NCI-H526 treated with DMSO at 0.1 percent for 48 hours (cell line): ENCODE measurements around the gene KATNB1.

Experiments
- DNase-seq: peaks from one replicate; lab custom pipeline; 2025; lab: John Stamatoyannopoulos, UW

The KATNB1 gene, protein sequence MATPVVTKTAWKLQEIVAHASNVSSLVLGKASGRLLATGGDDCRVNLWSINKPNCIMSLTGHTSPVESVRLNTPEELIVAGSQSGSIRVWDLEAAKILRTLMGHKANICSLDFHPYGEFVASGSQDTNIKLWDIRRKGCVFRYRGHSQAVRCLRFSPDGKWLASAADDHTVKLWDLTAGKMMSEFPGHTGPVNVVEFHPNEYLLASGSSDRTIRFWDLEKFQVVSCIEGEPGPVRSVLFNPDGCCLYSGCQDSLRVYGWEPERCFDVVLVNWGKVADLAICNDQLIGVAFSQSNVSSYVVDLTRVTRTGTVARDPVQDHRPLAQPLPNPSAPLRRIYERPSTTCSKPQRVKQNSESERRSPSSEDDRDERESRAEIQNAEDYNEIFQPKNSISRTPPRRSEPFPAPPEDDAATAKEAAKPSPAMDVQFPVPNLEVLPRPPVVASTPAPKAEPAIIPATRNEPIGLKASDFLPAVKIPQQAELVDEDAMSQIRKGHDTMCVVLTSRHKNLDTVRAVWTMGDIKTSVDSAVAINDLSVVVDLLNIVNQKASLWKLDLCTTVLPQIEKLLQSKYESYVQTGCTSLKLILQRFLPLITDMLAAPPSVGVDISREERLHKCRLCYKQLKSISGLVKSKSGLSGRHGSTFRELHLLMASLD

DNA sequence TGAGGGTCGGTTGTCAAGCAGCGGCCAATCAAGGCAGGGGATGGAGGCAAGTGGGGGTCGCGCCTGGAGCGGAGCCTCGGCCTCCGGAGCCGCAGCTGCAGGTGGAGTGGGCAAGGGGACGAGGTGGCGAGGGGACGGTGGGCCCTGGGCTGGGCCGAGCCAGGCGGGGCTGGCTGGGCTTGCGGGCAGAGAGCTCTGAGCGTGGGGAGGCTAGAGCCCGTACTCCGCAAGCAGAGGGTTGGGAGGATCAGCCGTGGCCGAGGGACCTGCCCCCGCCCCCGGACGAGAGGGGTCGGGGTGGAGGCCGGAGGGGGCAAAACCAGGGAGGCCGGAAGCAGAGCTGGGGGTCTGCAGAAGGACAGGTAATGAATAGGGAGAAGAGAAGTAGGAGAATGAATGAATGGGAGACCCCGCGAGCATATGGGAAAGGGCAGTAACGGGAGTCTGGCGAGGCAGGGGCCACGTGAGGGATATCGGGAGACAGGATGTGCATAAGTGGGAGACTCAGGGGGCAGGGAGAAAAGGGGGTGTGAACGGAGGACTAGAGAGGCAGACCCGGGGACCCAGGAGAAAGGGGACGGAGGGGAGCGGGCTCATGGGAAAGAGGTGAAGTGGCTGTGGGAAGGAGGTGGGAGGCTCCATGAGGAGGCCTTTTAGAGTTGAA, at the start of gene KATNB1:
TSS of gene KATNB1 (plus strand) at position 16 of the 664 bp plus-strand sequence. CDS start 1,474 bp downstream, outside the sequence.
- DNase-seq: no peak

GRCh38 chr16:57686577-57686976, 49.0 kb upstream of the KATNB1 start:
- no peak for DNase-seq

GRCh38 chr16:57687363-57687929, 48.1 kb upstream of the KATNB1 start:
- no peak for DNase-seq

DNA sequence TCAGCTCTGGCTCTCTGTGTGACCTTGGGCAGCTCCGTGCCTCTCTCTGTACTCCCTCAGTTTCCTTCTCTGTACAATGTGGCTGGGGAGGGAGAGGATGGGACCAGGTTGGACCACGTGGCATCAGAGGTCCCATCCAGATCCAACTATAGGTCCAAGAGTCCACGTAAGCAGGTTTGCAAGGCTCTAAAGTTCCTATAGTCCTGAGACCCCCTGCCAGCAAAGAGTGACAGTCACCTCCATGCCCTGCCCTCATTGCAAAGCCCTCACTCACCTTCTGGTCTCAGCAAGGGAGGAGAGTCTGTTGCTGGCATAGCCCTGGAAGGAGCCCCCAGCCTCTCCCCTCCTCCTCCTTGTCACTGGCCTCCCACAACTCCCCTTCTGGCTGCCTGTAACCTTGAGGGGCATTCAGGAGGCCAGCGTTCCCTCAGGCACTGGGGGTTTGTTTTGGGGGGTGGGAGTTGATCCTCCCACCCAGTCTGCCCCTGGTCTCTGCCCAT, 47.0 kb upstream of the KATNB1 start:
- no peak for DNase-seq

- DNase-seq: no peak
Measured at GRCh38 chr16:57688987-57689761, 46.4 kb upstream of the KATNB1 start.

- DNase-seq: no peak
Measured at GRCh38 chr16:57689762-57690558, 45.6 kb upstream of the KATNB1 start.

DNA sequence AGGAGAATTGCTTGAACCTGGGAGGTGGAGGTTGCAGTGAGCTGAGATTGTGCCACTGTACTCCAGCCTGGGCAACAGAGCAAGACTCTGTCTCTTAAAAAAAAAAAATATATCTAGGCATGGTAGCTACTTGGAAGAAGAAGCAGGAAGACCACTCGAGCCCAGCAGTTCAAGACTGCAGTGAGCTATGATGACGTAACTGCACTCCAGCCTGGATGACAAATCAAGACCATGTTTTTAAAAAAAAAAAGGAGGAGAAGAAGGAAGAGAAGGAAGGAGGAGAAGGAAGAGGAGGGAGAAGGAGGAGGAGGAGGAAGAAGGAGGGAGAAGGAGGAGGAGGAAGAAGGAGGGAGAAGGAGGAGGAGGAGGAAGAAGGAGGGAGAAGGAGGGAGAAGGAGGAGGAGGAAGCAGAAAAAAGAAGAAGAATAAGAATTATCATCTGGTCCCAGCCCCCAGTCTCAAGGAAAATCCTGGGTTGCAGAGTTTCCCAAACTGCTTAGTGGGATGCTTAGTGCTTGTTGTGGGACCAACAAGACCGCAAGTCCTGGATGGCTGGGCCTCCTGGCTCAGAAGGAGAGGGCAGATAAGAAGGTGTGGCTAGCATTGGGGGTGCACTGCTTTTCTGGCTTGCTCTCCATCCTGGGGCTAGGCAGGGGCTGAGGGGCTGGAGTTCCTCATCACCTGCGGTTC, 44.6 kb upstream of the KATNB1 start:
- DNase-seq: no peak

- no peak for DNase-seq
Measured at GRCh38 chr16:57692636-57693035, 42.9 kb upstream of the KATNB1 start.

DNA sequence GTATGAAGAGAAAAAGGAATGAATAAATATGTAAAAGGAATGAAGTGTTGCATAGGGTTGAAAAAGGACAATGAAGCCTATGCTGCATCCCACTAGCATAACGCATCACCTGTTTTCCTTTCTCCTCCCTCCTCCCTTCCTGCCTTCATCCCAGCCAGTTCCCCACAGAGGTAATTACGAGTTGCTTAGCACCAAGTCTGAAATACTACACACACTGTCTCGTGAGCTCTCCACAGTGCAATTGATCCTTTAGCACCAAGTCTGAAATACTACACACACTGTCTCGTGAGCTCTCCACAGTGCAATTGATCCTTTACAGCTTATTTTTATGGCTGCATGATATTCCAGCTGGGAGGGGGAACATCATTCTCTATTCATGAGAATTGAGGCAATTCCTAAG, 42.0 kb upstream of the KATNB1 start:
- no peak for DNase-seq

DNA sequence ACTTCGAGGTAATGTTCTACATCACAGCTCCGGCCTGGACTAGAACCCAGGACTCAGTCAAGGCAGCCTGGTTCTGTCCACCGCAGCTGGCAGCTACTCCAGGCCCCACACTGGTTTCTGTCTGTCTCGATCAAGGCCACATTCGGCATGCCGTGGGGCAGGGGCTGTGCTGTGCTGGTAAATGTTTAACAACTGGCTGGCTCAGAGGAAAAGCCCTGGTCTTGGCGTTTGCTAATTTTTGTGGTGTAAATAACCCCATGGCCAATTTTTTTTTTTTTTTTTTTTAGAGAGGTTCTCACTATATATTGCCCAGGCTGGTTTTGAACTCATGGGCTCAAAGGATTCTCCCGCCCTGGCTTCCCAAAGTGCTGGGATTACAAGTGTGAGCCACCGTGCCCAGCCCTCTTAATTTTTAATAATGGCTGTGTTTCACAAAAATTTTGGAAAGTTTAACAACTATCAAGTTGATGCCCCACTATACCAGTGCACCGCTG, 41.3 kb upstream of the KATNB1 start:
- no peak for DNase-seq

DNA sequence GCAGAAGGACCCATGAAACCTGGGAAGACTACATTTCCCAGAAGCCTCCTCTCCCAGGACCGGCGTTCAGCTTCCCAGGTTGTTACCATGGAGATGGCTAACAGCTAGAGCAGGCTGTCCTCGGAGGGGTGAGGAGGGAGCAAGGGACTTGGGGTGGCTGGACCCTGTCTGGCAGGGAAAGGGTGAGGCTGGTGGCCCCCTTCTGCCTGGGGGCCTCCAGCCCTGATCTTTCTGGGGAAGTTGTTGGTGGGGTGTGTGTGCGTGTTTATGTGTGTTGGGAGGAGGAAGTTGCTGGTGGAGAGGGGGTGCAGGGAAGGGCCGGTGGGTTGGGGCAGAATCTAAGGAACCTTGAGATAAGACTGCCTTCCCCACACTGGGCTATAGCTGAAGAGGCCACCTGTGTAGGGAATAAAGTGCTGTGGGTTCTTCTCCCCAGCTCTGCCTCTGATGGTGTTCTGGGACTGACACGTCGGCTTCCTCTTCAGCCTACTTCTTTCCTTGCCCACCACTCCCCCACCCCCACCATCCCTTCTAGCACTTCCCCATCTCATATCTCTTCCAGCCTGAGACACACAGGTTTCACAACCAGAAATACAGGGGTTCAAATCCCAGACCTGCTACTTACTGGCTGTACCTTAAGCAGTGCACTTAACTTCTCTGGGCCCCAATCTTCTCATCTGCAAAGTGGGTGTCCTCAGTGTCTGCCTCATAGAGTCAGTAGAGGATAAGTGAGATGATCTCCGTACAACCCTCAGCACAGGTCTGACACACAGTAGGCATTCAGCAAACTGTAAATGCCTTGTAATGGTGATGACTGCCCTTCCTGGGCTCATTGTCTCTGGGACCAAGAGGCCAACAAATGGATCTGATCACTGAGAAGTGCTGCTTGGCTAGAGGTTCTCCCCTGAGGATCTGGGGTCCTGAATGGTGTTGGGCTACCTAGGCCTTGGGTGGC, 40.6 kb upstream of the KATNB1 start, which contains the start of gene DRC7:
TSS of gene DRC7 (plus strand) at position 82 of the 955 bp plus-strand sequence. CDS start 3,144 bp downstream, outside the sequence.
- DNase-seq: no peak

GRCh38 chr16:57695680-57696069, 39.9 kb upstream of the KATNB1 start:
- DNase-seq: no peak

DNA sequence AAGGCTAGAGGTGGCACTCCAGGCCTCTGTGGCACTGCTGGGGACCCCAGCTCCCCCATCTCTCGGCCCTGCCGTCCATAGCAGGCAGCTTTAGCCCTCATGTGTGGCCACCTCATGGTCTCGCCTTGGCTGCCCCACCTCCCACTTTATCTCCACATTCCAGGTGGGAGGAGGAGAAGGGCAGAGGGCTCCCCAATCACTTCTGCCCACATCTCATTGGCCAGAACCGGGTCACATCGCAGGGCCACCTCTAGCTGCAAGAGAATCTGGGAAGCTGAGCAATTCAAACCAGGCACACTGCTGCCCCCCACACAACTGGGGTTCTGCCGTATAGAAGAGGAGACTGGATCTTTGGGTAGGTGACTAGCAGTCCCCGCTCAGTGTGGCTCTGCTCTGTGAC, 39.3 kb upstream of the KATNB1 start:
- no peak for DNase-seq

- no peak for DNase-seq
Measured at GRCh38 chr16:57697896-57698537, 37.6 kb upstream of the KATNB1 start.

DNA sequence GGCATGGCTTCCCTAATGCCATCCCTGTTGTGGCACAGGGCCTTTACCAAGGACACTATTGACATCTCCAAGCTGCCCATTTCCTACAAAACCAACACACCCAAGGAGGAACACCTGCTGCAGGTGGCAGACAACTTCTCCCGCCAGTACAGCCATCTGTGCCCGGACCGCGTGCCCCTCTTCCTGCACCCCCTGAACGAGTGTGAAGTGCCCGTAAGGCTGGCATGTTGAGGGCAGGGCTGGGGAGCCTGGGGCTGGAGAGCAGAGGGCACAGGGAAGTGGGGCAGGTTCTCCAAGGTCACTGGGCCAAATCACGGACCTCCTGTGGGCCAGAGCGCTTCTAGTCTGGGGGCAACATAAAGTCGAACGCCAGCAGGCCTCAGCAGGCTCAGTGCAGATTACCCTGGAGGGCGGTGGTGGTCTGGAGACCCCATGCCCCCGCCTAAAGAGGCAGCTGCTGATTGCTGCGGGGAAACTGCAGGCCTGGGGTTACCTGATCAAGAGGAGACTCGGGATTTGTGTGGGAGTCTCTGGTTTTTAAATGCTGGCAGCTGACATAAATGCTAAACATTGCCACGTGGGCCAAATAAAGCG, 36.7 kb upstream of the KATNB1 start:
- DNase-seq: no peak

DNA sequence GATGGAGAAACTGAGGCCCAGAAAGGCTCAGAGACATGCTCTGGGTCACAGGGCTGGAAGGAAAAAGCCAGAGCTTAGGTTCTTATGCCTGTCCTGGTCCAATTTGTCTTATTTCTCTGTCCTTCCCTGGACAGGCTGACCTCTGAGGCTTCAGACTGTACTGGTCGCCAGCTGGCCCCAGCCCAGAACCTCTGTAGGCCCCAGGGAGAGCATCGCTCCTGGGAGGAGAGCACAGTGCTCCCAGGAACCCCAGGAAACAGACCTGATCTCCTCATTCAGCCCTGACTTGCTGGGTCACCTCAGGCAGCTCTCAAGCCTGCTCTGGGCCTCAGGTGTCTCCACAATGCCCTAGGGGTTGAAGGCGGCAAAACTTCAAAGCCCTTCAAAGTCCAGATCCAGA, 36.1 kb upstream of the KATNB1 start:
- DNase-seq: no peak

DNA sequence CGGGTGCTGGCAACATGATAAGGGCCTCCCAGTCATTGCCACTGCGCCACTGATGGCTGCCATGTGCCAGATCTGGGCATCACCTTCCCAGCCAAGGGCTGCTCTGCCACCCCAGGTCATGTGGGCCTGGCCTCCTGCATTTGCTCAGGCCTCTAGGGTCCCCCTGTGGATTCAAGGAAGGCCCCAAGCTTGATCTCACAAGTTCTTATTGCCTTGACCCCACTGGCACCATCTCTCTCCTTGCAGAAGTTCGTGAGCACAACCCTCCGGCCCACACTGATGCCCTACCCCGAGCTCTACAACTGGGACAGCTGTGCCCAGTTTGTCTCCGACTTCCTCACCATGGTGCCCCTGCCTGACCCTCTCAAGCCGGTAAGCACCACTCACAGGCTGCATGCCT, 35.7 kb upstream of the KATNB1 start:
- DNase-seq: no peak
